ENCODE results near the gene SMURF2. TPM values are rescaled to one million over a fixed set of nuclear protein-coding genes. Genes with fewer than 3 reads are reported as not detected.
A peak's percentile ranks its signal among the peaks of the same experiment; 100 is the strongest.

SMURF2 gene
- total RNA-seq, 1 donor from 2014 or later: 83.8 TPM

- DNase-seq (ENCODE audit: low read depth in 2 of 2): no peak
Measured at GRCh38 chr17:64540118-64540776, 121.9 kb downstream of the SMURF2 start.

GRCh38 chr17:64538508-64539130, 123.5 kb downstream of the SMURF2 start:
- DNase-seq (ENCODE audit: low read depth in 2 of 2): no peak

- DNase-seq (ENCODE audit: low read depth in 2 of 2): no peak
Measured at GRCh38 chr17:64537488-64537887, 124.6 kb downstream of the SMURF2 start.

GRCh38 chr17:64536913-64537312, 125.2 kb downstream of the SMURF2 start:
- DNase-seq (ENCODE audit: low read depth in 2 of 2): no peak

- DNase-seq (ENCODE audit: low read depth in 2 of 2): peak in 1 of 2 donors; percentile 2
Measured at GRCh38 chr17:64535357-64535756, 126.8 kb downstream of the SMURF2 start.

- peak in 1 of 2 donors; percentile 31 for DNase-seq (ENCODE audit: low read depth in 2 of 2)
Measured at GRCh38 chr17:64534187-64534586, 127.9 kb downstream of the SMURF2 start.

GRCh38 chr17:64533784-64534183, 128.3 kb downstream of the SMURF2 start:
- DNase-seq (ENCODE audit: low read depth in 2 of 2): no peak

- DNase-seq (ENCODE audit: low read depth in 2 of 2): no peak
Measured at GRCh38 chr17:64532409-64532808, 129.7 kb downstream of the SMURF2 start.

- DNase-seq (ENCODE audit: low read depth in 2 of 2): no peak
Measured at GRCh38 chr17:64531955-64532371, 130.1 kb downstream of the SMURF2 start.

- peak in 1 of 2 donors; percentile 13 for DNase-seq (ENCODE audit: low read depth in 2 of 2)
Measured at GRCh38 chr17:64529221-64529620, 132.9 kb downstream of the SMURF2 start.

GRCh38 chr17:64527914-64528313, 134.2 kb downstream of the SMURF2 start:
- no peak for DNase-seq (ENCODE audit: low read depth in 2 of 2)

- no peak for DNase-seq (ENCODE audit: low read depth in 2 of 2)
Measured at GRCh38 chr17:64520359-64520758, 141.7 kb downstream of the SMURF2 start.

GRCh38 chr17:64519601-64520000, 142.5 kb downstream of the SMURF2 start:
- peak in 1 of 2 donors; percentile 35 for DNase-seq (ENCODE audit: low read depth in 2 of 2)

- DNase-seq (ENCODE audit: low read depth in 2 of 2): no peak
Measured at GRCh38 chr17:64515829-64516228, 146.3 kb downstream of the SMURF2 start.

- no peak for DNase-seq (ENCODE audit: low read depth in 2 of 2)
Measured at GRCh38 chr17:64515419-64515818, 146.7 kb downstream of the SMURF2 start.

GRCh38 chr17:64509179-64509578, 152.9 kb downstream of the SMURF2 start:
- DNase-seq (ENCODE audit: low read depth in 2 of 2): no peak

- no peak for DNase-seq (ENCODE audit: low read depth in 2 of 2)
Measured at GRCh38 chr17:64508683-64509082, 153.4 kb downstream of the SMURF2 start.

- DNase-seq (ENCODE audit: low read depth in 2 of 2): peak; percentile 83 to 84
Measured at GRCh38 chr17:64507413-64507782, 154.7 kb downstream of the SMURF2 start.

GRCh38 chr17:64506576-64507412, 155.3 kb downstream of the SMURF2 start, which contains the start of gene CEP95:
TSS of gene CEP95 (plus strand) at chr17:64506977. CDS start at chr17:64507098, 121 bp downstream.
- peak; percentile 97 to 98 for DNase-seq (ENCODE audit: low read depth in 2 of 2)

- peak; percentile 92 to 98 for DNase-seq (ENCODE audit: low read depth in 2 of 2)
Measured at GRCh38 chr17:64506201-64506575, 155.9 kb downstream of the SMURF2 start, which contains the start of gene DDX5. TSS of gene DDX5 (minus strand) at chr17:64506289. CDS start at chr17:64506119, 170 bp downstream.

- DNase-seq (ENCODE audit: low read depth in 2 of 2): peak; percentile 72 to 88
Measured at GRCh38 chr17:64505340-64506200, 156.5 kb downstream of the SMURF2 start.

Data from dermis microvascular lymphatic vessel endothelial cell (primary cell).